Endothelial cell of umbilical vein (primary cell): Measurements from ENCODE around the gene PHKG1. TPM values are rescaled to one million over a fixed set of nuclear protein-coding genes. Genes with fewer than 3 reads are reported as not detected.
A peak's percentile ranks its signal among the peaks of the same experiment; 100 is the strongest.
"Not testable (repeated sequence)": the region's sequence is repeated elsewhere in the genome, so short reads cannot be mapped to it uniquely, and the experiment has no call there.

Experiments used
- BruUV-seq: library from RNA; stranded (reverse); fragments of 400-500 nt; replicated peaks from 2 replicates; lab custom pipeline; 2021; lab: Mats Ljungman, UMichigan
- CTCF ChIA-PET: fragments of 300-600, 350-600 bp; sonication (Branson Sonifier 250); formaldehyde crosslinking; loops from one replicate; lab custom pipeline; 2021; ENCODE audit warnings: antibody characterized with exemption, inconsistent platforms; lab: Charles Lee
- POLR2A ChIA-PET: fragments of 300-600, 350-600 bp; sonication (Branson Sonifier 250); formaldehyde crosslinking; loops from one replicate; lab custom pipeline; 2021; ENCODE audit warnings: antibody characterized with exemption, inconsistent platforms; lab: Charles Lee
- DNase-seq: peaks from one replicate; pipeline ENCODE4 v3.0.0-alpha.2; 2011; ENCODE audit warnings: low read depth, low spot score
- FAIRE-seq: peaks from 2 replicates; lab custom pipeline; 2011; peaks lifted over from hg19 to GRCh38; lab: Jason Lieb, UNC
- H2AFZ ChIP-seq: 2 replicates; pipeline ENCODE4 v1.6.0; 2012; ENCODE audit warnings: low read depth, low read length, control low read depth, inconsistent platforms
- H3K27ac ChIP-seq: 2 replicates; pipeline ENCODE4 v1.5.1; 2011; ENCODE audit warnings: low read depth, mild to moderate bottlenecking, control low read depth, low read length, moderate library complexity; ENCODE audit not compliant: insufficient read depth
- H3K27me3 ChIP-seq, 2 experiments: 2 replicates each; pipeline versions ENCODE4 v1.6.0 to v1.6.1; 2011; ENCODE audit warnings: low read length in 2 of 2, mixed read lengths in 1 of 2; ENCODE audit not compliant: control insufficient read depth in 2 of 2, insufficient read depth in 2 of 2
- H3K36me3 ChIP-seq, 2 experiments: 2 replicates in 1 of 2; 3 replicates in 1 of 2; pipeline ENCODE4 v1.5.1; 2011; ENCODE audit warnings: low read length in 2 of 2, mild to moderate bottlenecking in 1 of 2, moderate library complexity in 1 of 2; ENCODE audit not compliant: control insufficient read depth in 2 of 2, insufficient read depth in 2 of 2; ENCODE audit errors: extremely low read depth in 1 of 2
- H3K4me1 ChIP-seq: 3 replicates; pipeline ENCODE4 v1.5.1; 2011; ENCODE audit warnings: mild to moderate bottlenecking, low read length; ENCODE audit not compliant: control insufficient read depth, insufficient read depth; ENCODE audit errors: extremely low read depth
- H3K4me2 ChIP-seq: 2 replicates; pipeline ENCODE4 v1.6.1; 2011; ENCODE audit warnings: low read length, control low read depth, mixed read lengths; ENCODE audit not compliant: insufficient read depth
- H3K4me3 ChIP-seq, 3 experiments: fragments of 200-600 bp in 1 of 3; sonication (generic), shearing (Covaris generic) in 1 of 3; replicated peaks in 1 of 3; 2 replicates each; pipeline ENCODE4 v1.5.1; 2011 to 2016; ENCODE audit warnings: control low read depth in 3 of 3, low read length in 3 of 3, mild to moderate bottlenecking in 2 of 3, inconsistent platforms in 1 of 3, low read depth in 1 of 3, moderate library complexity in 1 of 3; ENCODE audit not compliant: insufficient read depth in 1 of 3
- H3K79me2 ChIP-seq: 2 replicates; pipeline ENCODE4 v1.6.0; 2012; ENCODE audit warnings: low read length, inconsistent platforms; ENCODE audit not compliant: control insufficient read depth, insufficient read depth
- H3K9ac ChIP-seq: replicated peaks from 2 replicates; pipeline ENCODE3; 2011; ENCODE audit warnings: low read length, control low read depth; ENCODE audit not compliant: insufficient read depth; ENCODE audit errors: extremely low read depth
- H3K9me1 ChIP-seq: replicated peaks from 3 replicates; pipeline ENCODE4 v1.6.0; 2011; ENCODE audit warnings: mild to moderate bottlenecking, low read length; ENCODE audit not compliant: control insufficient read depth, insufficient read depth; ENCODE audit errors: extremely low read depth
- H3K9me3 ChIP-seq: replicated peaks from 2 replicates; pipeline ENCODE4 v1.5.1; 2012; ENCODE audit warnings: low read length, inconsistent platforms; ENCODE audit not compliant: control insufficient read depth, insufficient read depth
- H4K20me1 ChIP-seq: replicated peaks from 2 replicates; pipeline ENCODE3; 2011; ENCODE audit warnings: mild to moderate bottlenecking, low read length; ENCODE audit not compliant: control insufficient read depth, insufficient read depth; ENCODE audit errors: extremely low read depth
- EZH2 ChIP-seq: IDR thresholded peaks from 2 replicates; pipeline ENCODE4 v1.6.1; 2012; ENCODE audit warnings: borderline replicate concordance, low read depth, mild to moderate bottlenecking, moderate library complexity, low read length, inconsistent platforms; ENCODE audit not compliant: severe bottlenecking
- FOS ChIP-seq: IDR thresholded peaks from 2 replicates; pipeline ENCODE4 v1.6.1; 2011; ENCODE audit warnings: mild to moderate bottlenecking, low read length, moderate library complexity, borderline replicate concordance; ENCODE audit not compliant: insufficient read depth
- JUN ChIP-seq: IDR thresholded peaks from 2 replicates; pipeline ENCODE4 v1.6.1; 2011; ENCODE audit warnings: borderline replicate concordance, low read depth; ENCODE audit not compliant: insufficient read length, insufficient read depth
- MYC ChIP-seq: IDR thresholded peaks from one replicate; pipeline ENCODE4 v1.6.1; 2011; ENCODE audit warnings: mild to moderate bottlenecking, low read depth, low read length
- POLR2AphosphoS5 ChIP-seq: IDR thresholded peaks from 2 replicates; pipeline ENCODE4 v1.6.1; 2012; ENCODE audit warnings: low read depth, mild to moderate bottlenecking, control low read depth, low read length, moderate library complexity; ENCODE audit not compliant: insufficient read depth
- dilution Hi-C: fragments of 300-500 bp; cut with MboI; formaldehyde crosslinking; loops from one replicate; pipeline ENCODE4 v1.15.0; 2019; ENCODE audit warnings: low sequenced_read_pairs; ENCODE audit not compliant: extremely low pct_ligation_motif_present
- intact Hi-C: fragments of 100-400 bp; cut with micrococcal nuclease; formaldehyde crosslinking; loops from one replicate; pipeline ENCODE4 v1.10.0; 2022
- polyA plus RNA-seq, 4 experiments: library from polyadenylated mRNA; depleted of rRNA in 3 of 4; stranded (reverse) in 3 of 4; unstranded in 1 of 4; fragments of >200 nt; gene quantifications; 2 replicates each; pipeline versions ENCODE4 v1.2.1 to v1.2.3, GENCODE V29; 2011 to 2012; ENCODE audit warnings: missing spikeins in 1 of 4
- total RNA-seq: library from RNA; stranded (reverse); gene quantifications from 2 replicates; pipeline ENCODE4 v1.2.3, GENCODE V29; 2021
- TF ChIP-seq, protein P1 (sequence below), 2 donors: IDR thresholded peaks; 1 replicate in 1 of 2; 2 replicates in 1 of 2; pipeline ENCODE4 v1.5.1; 2011; ENCODE audit warnings: low read length in 2 of 2, mild to moderate bottlenecking in 2 of 2, moderate library complexity in 2 of 2, control low read depth in 1 of 2, inconsistent platforms in 1 of 2, low read depth in 1 of 2; ENCODE audit not compliant: insufficient read depth in 1 of 2; ENCODE audit errors: extremely low read depth in 1 of 2

The PHKG1 gene
- total and polyA plus RNA-seq, 2 donors (not counting 3 experiments of a cell fraction or from before 2014, with no cell fraction given) = 0.32 to 1.00 TPM

DNA sequence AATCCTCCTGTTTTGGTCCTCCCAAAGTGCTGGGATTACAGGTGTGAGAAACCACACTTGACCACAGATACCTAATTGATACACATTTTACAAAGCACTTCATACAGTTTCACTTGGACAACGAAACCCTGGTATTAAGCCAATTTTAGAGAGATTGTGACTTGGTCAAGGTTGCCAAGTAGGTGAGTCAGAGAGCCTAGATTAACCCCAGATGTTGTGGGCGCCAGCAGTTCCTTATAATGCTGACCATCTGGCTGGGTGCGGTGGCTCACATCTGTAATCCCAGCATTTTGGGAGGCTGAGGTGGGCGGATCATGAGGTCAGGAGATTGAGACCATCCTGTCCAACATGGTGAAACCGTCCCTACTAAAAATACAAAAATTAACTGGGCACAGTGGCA, 4.9 kb upstream of the PHKG1 start:
- Histone ChIP-seq H3K9ac (no peak overlapping the region), H3K36me3 (peaks cover 6 to 12% of the 10 kb centered on the region in 2 experiments), H3K27me3 (no peaks in the 10 kb centered on the region), H3K27ac (no peak overlapping the region), H4K20me1 (no peaks in the 10 kb centered on the region), H3K4me2 (no peak overlapping the region), H3K9me3 (no peaks in the 10 kb centered on the region), H3K9me1 (no peaks in the 10 kb centered on the region), H3K79me2 (no peaks in the 10 kb centered on the region), H2AFZ (no peak overlapping the region), H3K4me3 (no peak overlapping the region), H3K4me1 (peaks cover 1% of the 10 kb centered on the region)
- no peak for TF ChIP-seq FOS
- TF ChIP-seq, protein P1, sequence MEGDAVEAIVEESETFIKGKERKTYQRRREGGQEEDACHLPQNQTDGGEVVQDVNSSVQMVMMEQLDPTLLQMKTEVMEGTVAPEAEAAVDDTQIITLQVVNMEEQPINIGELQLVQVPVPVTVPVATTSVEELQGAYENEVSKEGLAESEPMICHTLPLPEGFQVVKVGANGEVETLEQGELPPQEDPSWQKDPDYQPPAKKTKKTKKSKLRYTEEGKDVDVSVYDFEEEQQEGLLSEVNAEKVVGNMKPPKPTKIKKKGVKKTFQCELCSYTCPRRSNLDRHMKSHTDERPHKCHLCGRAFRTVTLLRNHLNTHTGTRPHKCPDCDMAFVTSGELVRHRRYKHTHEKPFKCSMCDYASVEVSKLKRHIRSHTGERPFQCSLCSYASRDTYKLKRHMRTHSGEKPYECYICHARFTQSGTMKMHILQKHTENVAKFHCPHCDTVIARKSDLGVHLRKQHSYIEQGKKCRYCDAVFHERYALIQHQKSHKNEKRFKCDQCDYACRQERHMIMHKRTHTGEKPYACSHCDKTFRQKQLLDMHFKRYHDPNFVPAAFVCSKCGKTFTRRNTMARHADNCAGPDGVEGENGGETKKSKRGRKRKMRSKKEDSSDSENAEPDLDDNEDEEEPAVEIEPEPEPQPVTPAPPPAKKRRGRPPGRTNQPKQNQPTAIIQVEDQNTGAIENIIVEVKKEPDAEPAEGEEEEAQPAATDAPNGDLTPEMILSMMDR (IDR thresholded peaks at IDR 0.05; ENCODE audit: extremely low read depth in 1 of 2, insufficient read depth in 1 of 2, low read depth in 1 of 2, low read length in 2 of 2) = no peak
- no peak for TF ChIP-seq POLR2AphosphoS5
- TF ChIP-seq JUN = no peak
- TF ChIP-seq MYC = no peak
- no peak for TF ChIP-seq EZH2
- POLR2A ChIA-PET = no interaction called here
- FAIRE-seq (no peak), DNase-seq (peak; percentile 15)
- intact Hi-C loops = no loop called here
- dilution Hi-C loops = no loop called here
- BruUV-seq = no TSS peak
- CTCF ChIA-PET = interaction anchor here (0.8 kb wide), 1 partner anchor 9 kb away, joined by 3 read pairs; the partner anchor contains the start of gene CHCHD2

DNA sequence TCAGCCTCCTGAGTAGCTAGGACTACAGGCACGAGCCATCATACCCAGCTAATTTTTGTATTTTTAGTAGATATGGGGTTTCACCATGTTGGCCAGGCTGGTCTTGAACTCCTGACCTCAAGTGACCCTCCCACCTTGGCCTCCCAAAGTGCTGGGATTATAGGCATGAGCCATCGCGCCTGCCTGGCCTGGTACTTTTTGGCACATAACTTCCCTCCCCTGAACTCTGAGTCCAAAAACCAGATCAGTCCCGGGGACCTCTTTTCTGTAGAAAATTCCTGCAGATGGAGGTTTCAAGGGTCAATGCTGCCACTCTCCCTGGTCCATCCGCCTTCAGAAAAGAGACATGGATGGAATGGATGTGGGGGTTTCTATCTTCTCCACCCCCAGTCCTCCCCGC, 364 bp downstream of the PHKG1 start:
- H2AFZ ChIP-seq, H3K27ac ChIP-seq, H3K9ac ChIP-seq, H3K79me2 ChIP-seq, H3K9me1 ChIP-seq, H3K36me3 ChIP-seq, dilution Hi-C loops, H3K4me3 ChIP-seq, H4K20me1 ChIP-seq, H3K27me3 ChIP-seq, BruUV-seq, FAIRE-seq, H3K9me3 ChIP-seq, H3K4me1 ChIP-seq, DNase-seq: not testable (repeated sequence)
- CTCF ChIA-PET = interaction anchor here (0.9 to 2.8 kb wide), 17 partner anchors 9 to 811 kb away, joined by 3 to 49 read pairs (median 7); partner anchors contain the start of genes CHCHD2, NIPSNAP2 and SUMF2
- POLR2A ChIA-PET = interaction anchor here (0.9 to 1.1 kb wide), 2 partner anchors 14 to 128 kb away, joined by 3 to 7 read pairs; partner anchors contain the start of gene CHCHD2
- H3K4me2 ChIP-seq = peak overlapping the region; percentile 42
- intact Hi-C loops = loop anchor here (2.0 kb wide), 1 partner anchor 14 kb away; no protein-coding TSS in a partner anchor
